ENCODE data around the gene PIK3C2G.

The PIK3C2G gene

GRCh38 chr12:18419311-18419710 lies 158.0 kb downstream of the PIK3C2G start:
- DNase-seq (ENCODE audit: low read depth) = no peak

- no peak for DNase-seq (ENCODE audit: low read depth)
Measured at GRCh38 chr12:18421867-18422266, 160.5 kb downstream of the PIK3C2G start.

- no peak for DNase-seq (ENCODE audit: low read depth)
Measured at GRCh38 chr12:18422871-18423270, 161.6 kb downstream of the PIK3C2G start.

GRCh38 chr12:18424857-18425256 lies 163.5 kb downstream of the PIK3C2G start:
- DNase-seq (ENCODE audit: low read depth) = no peak

- no peak for DNase-seq (ENCODE audit: low read depth)
Measured at GRCh38 chr12:18427520-18427919, 166.2 kb downstream of the PIK3C2G start.

- no peak for DNase-seq (ENCODE audit: low read depth)
Measured at GRCh38 chr12:18428416-18428815, 167.1 kb downstream of the PIK3C2G start.

GRCh38 chr12:18429366-18429765 lies 168.0 kb downstream of the PIK3C2G start:
- no peak for DNase-seq (ENCODE audit: low read depth)

GRCh38 chr12:18430425-18431048 lies 169.2 kb downstream of the PIK3C2G start:
- DNase-seq (ENCODE audit: low read depth) = no peak

- no peak for DNase-seq (ENCODE audit: low read depth)
Measured at GRCh38 chr12:18431771-18432170, 170.5 kb downstream of the PIK3C2G start.

- DNase-seq (ENCODE audit: low read depth) = no peak
Measured at GRCh38 chr12:18432206-18432605, 170.9 kb downstream of the PIK3C2G start.

- DNase-seq (ENCODE audit: low read depth) = no peak
Measured at GRCh38 chr12:18436170-18436569, 174.9 kb downstream of the PIK3C2G start.

- DNase-seq (ENCODE audit: low read depth) = no peak
Measured at GRCh38 chr12:18439541-18439940, 178.2 kb downstream of the PIK3C2G start.

GRCh38 chr12:18443768-18444437 lies 182.6 kb downstream of the PIK3C2G start:
- no peak for DNase-seq (ENCODE audit: low read depth)

- no peak for DNase-seq (ENCODE audit: low read depth)
Measured at GRCh38 chr12:18446061-18446644, 184.8 kb downstream of the PIK3C2G start.

GRCh38 chr12:18454330-18454729 lies 193.0 kb downstream of the PIK3C2G start:
- DNase-seq (ENCODE audit: low read depth) = no peak

- no peak for DNase-seq (ENCODE audit: low read depth)
Measured at GRCh38 chr12:18456344-18456743, 195.0 kb downstream of the PIK3C2G start.

GRCh38 chr12:18457362-18457761 lies 196.0 kb downstream of the PIK3C2G start:
- DNase-seq (ENCODE audit: low read depth) = no peak

GRCh38 chr12:18461758-18462157 lies 200.4 kb downstream of the PIK3C2G start:
- no peak for DNase-seq (ENCODE audit: low read depth)

- DNase-seq (ENCODE audit: low read depth) = no peak
Measured at GRCh38 chr12:18462442-18462841, 201.1 kb downstream of the PIK3C2G start.

GRCh38 chr12:18467620-18468245 lies 206.4 kb downstream of the PIK3C2G start:
- DNase-seq (ENCODE audit: low read depth) = no peak

GRCh38 chr12:18468246-18469075 lies 207.1 kb downstream of the PIK3C2G start:
- no peak for DNase-seq (ENCODE audit: low read depth)

- DNase-seq (ENCODE audit: low read depth) = no peak
Measured at GRCh38 chr12:18470251-18470650, 208.9 kb downstream of the PIK3C2G start.
